Common myeloid progenitor, CD34-positive (primary cell): Measurements from ENCODE around the gene MAT2A.
"Not testable (repeated sequence)": the region's sequence is repeated elsewhere in the genome, so short reads cannot be mapped to it uniquely, and the experiment has no call there.

ENCODE experiments used
- CTCF ChIA-PET: fragments of 350-600 bp; sonication (Branson Sonifier 250); formaldehyde crosslinking; loops from one replicate; lab custom pipeline; 2021; ENCODE audit warnings: antibody characterized with exemption; lab: Charles Lee
- POLR2A ChIA-PET: fragments of 350-600 bp; sonication (Branson Sonifier 250); formaldehyde crosslinking; loops from one replicate; lab custom pipeline; 2021; ENCODE audit warnings: antibody characterized with exemption; lab: Charles Lee
- DNase-seq, 3 donors: peaks; one replicate each; pipeline versions ENCODE4 v3.0.0 to v3.0.0-alpha.2; 2013
- H3K27ac ChIP-seq, 2 experiments: 1 replicate in 1 of 2; 2 replicates in 1 of 2; pipeline ENCODE4 v1.7.0; 2013; ENCODE audit warnings: inconsistent platforms in 2 of 2, low read length in 2 of 2, mild to moderate bottlenecking in 2 of 2, low read depth in 1 of 2, moderate library complexity in 1 of 2; ENCODE audit not compliant: severe bottlenecking in 2 of 2, insufficient read depth in 1 of 2, poor library complexity in 1 of 2
- H3K27me3 ChIP-seq, 5 experiments: replicated peaks in 2 of 5; 1 replicate in 3 of 5; 2 replicates in 2 of 5; pipeline versions ENCODE4 v1.6.1 to v1.7.0; 2013; ENCODE audit warnings: low read length in 4 of 5, mild to moderate bottlenecking in 2 of 5, moderate library complexity in 2 of 5, inconsistent platforms in 1 of 5; ENCODE audit not compliant: insufficient read depth in 5 of 5, control insufficient read depth in 4 of 5
- H3K36me3 ChIP-seq, 4 experiments: 1 replicate in 2 of 4; 2 replicates in 2 of 4; pipeline versions ENCODE4 v1.6.1 to v1.7.0; 2013; ENCODE audit warnings: low read length in 3 of 4, control low read depth in 1 of 4, mild to moderate bottlenecking in 1 of 4; ENCODE audit not compliant: control insufficient read depth in 4 of 4, insufficient read depth in 4 of 4
- H3K4me1 ChIP-seq, 4 experiments: 1 replicate in 3 of 4; 2 replicates in 1 of 4; pipeline versions ENCODE4 v1.6.1 to v1.7.1; 2013; ENCODE audit warnings: low read length in 3 of 4, mild to moderate bottlenecking in 3 of 4, control low read depth in 1 of 4, inconsistent platforms in 1 of 4, moderate library complexity in 1 of 4; ENCODE audit not compliant: control insufficient read depth in 4 of 4, insufficient read depth in 4 of 4; ENCODE audit errors: control extremely low read depth in 1 of 4
- H3K4me3 ChIP-seq, 7 experiments: 1 replicate in 4 of 7; 2 replicates in 3 of 7; pipeline versions ENCODE4 v1.5.1 to v1.7.0; 2013; ENCODE audit warnings: mild to moderate bottlenecking in 7 of 7, low read length in 6 of 7, moderate library complexity in 6 of 7, inconsistent platforms in 2 of 7, low read depth in 2 of 7, control low read depth in 1 of 7; ENCODE audit not compliant: insufficient read depth in 4 of 7, control insufficient read depth in 1 of 7; ENCODE audit errors: extremely low read depth in 1 of 7
- H3K9me3 ChIP-seq, 5 experiments: 1 replicate in 4 of 5; 2 replicates in 1 of 5; pipeline versions ENCODE4 v1.6.1 to v1.7.1; 2013; ENCODE audit warnings: low read length in 4 of 5, mild to moderate bottlenecking in 2 of 5, inconsistent platforms in 1 of 5, low read depth in 1 of 5, moderate library complexity in 1 of 5; ENCODE audit not compliant: control insufficient read depth in 4 of 5, insufficient read depth in 2 of 5; ENCODE audit errors: control extremely low read depth in 1 of 5
- WGBS: methylation state at CpG from one replicate; pipeline ENCODE4 v1.1.5; 2013; ENCODE audit not compliant: insufficient coverage; 5-methylcytosine and 5-hydroxymethylcytosine counted together

Gene MAT2A

DNA sequence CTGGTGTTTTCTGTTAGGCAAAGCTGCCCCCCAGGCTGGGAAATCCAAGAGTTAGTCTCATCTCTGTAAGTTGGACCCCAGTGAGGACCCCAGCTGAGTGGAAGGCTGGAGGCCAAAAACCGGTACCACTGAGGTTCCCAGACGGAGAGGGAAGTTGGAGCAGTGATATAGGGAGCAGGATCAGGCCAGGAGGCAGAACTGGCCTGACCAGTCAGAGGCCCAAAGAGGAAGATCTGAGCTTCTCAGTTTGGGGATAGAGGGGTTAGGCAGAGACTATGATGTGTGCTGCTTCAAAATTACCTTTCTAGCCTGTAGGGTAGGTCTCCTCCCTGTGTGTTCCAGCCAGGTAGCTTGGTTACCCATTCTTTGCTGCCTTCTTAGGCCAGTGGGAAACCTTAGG, 52.0 kb downstream of the MAT2A start:
- Histone ChIP-seq H3K27ac (peak overlapping the region in 1 of 2 experiments; percentile 46), H3K36me3 (peaks cover 0 to 14% (median 1%) of the 10 kb centered on the region in 4 experiments), H3K27me3 (no peaks in the 10 kb centered on the region), H3K4me1 (peaks cover 18 to 67% (median 63%) of the 10 kb centered on the region in 4 experiments), H3K4me3 (no peak overlapping the region), H3K9me3 (no peaks in the 10 kb centered on the region)
- no peak for DNase-seq
- CTCF ChIA-PET: interaction anchor here (0.8 to 3.4 kb wide), 8 partner anchors 10 to 40 kb away, joined by 3 to 15 read pairs (median 4); partner anchors contain the start of gene VAMP8
- WGBS: 100% methylated on average over 1 of the region's 2 CpGs
- POLR2A ChIA-PET: no interaction called here

- POLR2A ChIA-PET: no interaction called here
These were observed 52.6 kb downstream of the MAT2A start for GRCh38 chr2:85591563-85591962.

GRCh38 chr2:85592299-85592698, 53.3 kb downstream of the MAT2A start:
- CTCF ChIA-PET: interaction anchor here (1.9 kb wide), 1 partner anchor 13 kb away, joined by 9 read pairs; no protein-coding TSS in a partner anchor
- H3K27ac ChIP-seq, H3K9me3 ChIP-seq, H3K4me3 ChIP-seq, DNase-seq, POLR2A ChIA-PET, H3K27me3 ChIP-seq: not testable (repeated sequence)
- 97% methylated on average over 5 of the region's 9 CpGs for WGBS
- Histone ChIP-seq H3K4me1 (peaks cover 18 to 66% (median 61%) of the 10 kb centered on the region in 4 experiments), H3K36me3 (peaks cover 5 to 22% (median 10%) of the 10 kb centered on the region in 4 experiments)

More at GRCh38 chr2:85591563-85591962, 52.6 kb downstream of the MAT2A start:
- WGBS: 87% methylated on average over 10 of the region's 12 CpGs
- H3K4me1 ChIP-seq: peaks cover 18 to 66% (median 63%) of the 10 kb centered on the region in 4 experiments
- no peak overlapping the region for H3K27ac ChIP-seq
- no peak overlapping the region for H3K4me3 ChIP-seq
- H3K36me3 ChIP-seq: peaks cover 0 to 14% (median 3%) of the 10 kb centered on the region in 4 experiments
- H3K27me3 ChIP-seq: no peaks in the 10 kb centered on the region
- DNase-seq: no peak
- CTCF ChIA-PET: interaction anchor here (0.8 to 3.4 kb wide), 6 partner anchors 9 to 28 kb away, joined by 3 to 15 read pairs (median 4); partner anchors contain the start of gene VAMP8
- no peaks in the 10 kb centered on the region for H3K9me3 ChIP-seq

DNA sequence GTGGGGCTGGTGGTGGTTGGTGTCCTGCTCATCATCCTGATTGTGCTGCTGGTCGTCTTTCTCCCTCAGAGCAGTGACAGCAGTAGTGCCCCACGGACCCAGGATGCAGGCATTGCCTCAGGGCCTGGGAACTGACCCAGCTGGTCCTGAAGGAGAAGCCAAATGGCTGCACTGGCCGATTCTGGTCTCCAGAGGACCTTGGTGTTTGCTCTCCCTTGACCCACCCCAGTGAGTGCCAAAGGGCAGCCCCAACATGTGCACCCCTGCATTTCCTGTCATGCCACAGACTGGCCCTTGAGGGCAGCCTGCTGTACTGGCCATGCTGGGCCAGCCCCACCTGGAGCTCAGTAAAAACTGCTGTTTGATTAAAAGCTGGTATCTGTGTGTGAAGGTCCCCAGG, 54.1 kb downstream of the MAT2A start:
- Histone ChIP-seq H3K9me3 (no peaks in the 10 kb centered on the region), H3K27me3 (no peaks in the 10 kb centered on the region), H3K4me1 (peaks cover 17 to 60% (median 54%) of the 10 kb centered on the region in 4 experiments), H3K27ac (no peak overlapping the region), H3K4me3 (no peak overlapping the region), H3K36me3 (peaks cover 6 to 26% (median 15%) of the 10 kb centered on the region in 4 experiments)
- CTCF ChIA-PET: no interaction called here
- 97% methylated on average over 3 of the region's 3 CpGs for WGBS
- no peak for DNase-seq
- POLR2A ChIA-PET: no interaction called here
